Lung microvascular endothelial cell (primary cell): ENCODE data around the gene CGB5. TPM values are rescaled to one million over a fixed set of nuclear protein-coding genes. Genes with fewer than 3 reads are reported as not detected.
A peak's percentile ranks its signal among the peaks of the same experiment; 100 is the strongest.
"Not testable (repeated sequence)": the region's sequence is repeated elsewhere in the genome, so short reads cannot be mapped to it uniquely, and the experiment has no call there.

Source experiments
- DNase-seq, 2 donors: peaks; one replicate each; pipeline versions ENCODE4 v3.0.0 to v3.0.0-alpha.2; 2010; ENCODE audit warnings: low read depth in 2 of 2
- total RNA-seq: library from RNA; depleted of rRNA; stranded (reverse); fragments of >200 nt; gene quantifications from 2 replicates; pipeline ENCODE4 v1.2.1, GENCODE V29; 2014

The CGB5 gene
- total RNA-seq, 1 donor from 2014 or later = not detected

DNA sequence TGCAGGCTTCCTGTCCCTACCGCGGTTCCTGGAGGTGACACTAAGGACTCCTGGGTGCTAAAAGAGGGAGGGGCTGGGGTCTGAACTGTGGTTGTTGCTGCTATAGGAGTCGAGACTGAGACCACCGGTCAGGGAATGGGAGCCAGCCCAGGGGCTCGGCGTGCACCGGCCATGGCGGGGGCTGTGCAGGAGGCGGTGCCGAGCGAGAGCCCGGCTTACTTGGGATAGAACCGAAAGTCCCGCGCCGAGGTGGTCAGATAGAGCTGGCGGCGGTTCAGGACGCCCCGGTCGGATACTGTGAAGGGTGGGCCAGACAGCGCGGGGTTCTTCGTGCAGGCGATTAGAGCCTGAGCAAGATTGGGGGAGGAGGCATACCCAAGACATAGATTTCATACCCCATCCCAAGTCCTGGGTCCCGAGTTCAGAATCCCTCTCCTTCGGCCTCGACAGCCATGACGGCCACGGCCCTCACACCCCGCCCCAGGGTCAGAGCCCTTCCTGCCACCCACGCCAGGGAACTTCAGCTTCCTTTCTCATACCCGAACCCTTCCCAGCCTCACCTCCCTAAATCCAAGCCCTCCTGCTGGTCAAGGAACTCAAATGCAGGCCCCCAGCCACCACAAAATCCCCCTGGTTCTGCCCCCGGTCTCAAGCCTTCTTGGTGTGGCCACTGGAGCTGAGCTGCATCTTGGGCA is 13.4 kb downstream of the CGB5 start:
- not testable (repeated sequence) for DNase-seq

DNA sequence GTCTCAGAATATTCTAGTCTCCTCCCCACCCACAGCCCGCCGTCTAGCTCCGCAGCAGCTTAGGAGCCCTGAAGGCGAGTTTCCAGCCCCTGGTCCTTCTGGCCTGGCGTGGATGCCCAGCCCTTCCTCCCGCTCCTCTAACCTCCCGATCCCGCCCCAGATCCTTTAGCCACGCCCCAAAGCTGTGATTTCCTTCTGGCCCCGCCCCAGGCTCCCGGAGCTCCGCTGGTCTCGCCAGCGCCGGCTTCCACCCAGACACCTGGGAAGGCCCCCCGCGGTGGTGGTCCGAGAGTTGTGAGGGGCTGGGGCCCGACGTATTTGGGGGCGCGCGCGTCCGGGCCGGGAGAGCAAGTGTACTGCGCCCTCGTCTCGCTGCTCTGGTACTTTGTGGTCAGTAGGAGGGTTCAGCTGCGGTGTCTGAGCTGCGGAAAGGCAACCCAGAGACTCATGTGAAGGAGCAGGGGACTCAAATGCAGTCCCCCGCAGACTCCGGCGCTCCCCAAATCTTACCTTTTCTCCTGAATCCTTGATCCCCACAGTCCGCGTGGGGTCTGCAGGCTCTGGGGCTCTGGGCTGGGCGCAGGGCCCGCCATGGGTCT is 14.1 kb downstream of the CGB5 start, which contains the start of gene CGB7:
Gene CGB7, minus strand, starts transcription at position 114 of the 599 bp plus-strand sequence. CDS start 2,374 bp downstream, outside the sequence.
- peak; percentile 25 to 33 for DNase-seq

DNA sequence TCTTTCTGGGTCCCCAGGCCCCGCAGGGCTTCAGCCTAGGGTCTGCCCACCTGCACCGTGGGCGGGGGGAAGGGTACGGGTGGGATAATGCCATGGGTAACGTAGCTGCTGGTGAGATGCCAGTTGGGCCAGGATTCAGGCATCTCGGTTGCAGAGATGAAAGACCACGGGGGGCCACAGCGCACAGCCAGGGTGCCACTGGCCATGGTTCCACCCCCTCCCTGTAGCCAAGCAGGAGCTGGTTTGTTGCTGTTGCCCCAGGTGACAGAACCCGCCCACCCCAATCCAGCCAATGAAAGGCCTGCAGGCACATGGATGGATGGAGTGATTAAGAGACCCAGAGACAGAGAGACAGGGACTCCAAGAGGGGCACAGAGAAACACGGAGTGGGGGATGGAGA is 14.9 kb downstream of the CGB5 start:
- DNase-seq = peak in 1 of 2 donors; percentile 49

DNA sequence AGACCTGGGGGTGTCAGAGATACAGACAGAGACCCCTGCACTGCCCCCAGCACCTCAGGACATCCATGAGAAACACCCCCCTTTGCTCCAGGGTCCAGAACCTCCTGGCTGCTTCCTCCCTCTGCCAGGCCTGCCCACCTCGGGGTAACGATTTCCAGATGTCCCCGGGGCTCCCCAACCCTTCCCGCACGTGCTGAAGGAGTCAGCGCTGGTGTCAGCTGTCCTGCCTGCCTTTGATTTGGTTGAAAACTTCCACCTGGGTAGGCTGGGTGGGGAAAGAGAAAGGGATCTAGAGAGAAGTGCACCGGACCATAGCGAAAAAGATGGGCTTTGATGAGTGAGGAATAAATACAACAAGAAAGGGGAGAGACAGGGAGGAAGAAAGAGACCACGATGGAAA is 15.4 kb downstream of the CGB5 start:
- no peak for DNase-seq

DNA sequence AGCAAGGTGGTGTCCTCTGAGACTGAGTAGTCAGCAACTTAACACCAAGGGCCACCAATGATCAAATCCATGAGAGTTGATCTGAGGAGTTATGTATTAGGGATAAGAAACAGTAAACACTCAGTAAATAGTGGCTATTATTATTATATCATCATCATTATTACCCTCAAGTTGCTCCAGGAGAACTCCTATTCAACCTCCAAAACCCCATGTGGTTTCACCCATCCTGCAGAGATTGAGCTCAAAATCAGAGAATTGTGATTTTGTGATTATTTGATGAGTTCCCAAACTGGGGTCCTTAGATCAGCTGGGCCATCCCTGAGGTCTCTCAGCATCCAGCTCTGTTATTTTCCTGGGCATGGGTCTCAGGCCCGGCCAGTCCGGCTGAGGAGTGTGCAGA is 17.4 kb downstream of the CGB5 start:
- no peak for DNase-seq

DNA sequence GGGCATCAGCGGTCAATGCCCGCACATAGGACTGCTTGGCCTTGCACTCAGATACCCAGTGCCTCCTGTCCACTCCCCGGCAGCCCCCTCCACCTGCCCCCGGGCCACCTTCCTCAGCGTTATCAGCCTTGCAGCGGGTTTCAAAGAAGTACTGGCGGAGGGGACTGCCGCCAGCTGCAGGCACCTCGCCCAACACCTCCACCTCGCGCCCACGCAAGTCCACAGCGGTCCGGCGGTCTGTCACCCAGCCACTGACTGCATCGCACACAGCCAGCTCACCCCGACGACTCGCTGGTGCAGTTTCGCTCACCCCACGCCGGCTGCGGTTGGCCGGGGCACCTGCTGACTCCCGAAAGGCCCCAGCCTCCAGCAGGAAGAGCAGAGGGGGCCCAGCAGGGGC is 17.8 kb downstream of the CGB5 start:
- DNase-seq = no peak

DNA sequence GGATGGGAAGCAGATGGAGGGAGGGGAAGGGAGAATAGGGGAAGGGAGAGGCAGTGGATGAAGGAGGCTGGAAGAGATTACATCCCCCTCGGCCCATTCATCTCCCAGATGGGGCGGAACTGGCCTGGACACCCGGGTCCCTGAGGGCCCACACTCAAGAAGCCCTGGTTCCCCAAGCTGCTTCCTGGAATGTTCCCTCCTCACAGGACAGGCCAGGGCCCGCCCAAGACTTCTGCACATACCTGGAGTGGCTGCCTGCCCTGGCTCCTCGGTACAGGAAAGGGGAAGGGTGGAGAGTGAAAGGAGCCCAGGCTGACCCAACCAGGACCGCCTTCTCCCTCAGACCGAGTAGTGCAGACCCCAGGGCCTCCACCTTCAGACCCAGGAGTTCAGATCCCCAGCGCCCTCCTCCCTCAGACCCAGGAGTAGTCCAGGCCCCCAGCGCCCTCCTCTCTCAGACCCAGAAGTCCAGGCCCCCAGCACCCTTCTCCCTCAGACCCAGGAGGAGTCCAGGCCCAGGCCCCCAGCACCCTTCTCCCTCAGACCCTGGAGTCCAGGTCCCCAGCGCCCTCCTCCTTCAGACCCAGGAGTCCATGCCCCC is 20.5 kb downstream of the CGB5 start:
- DNase-seq = no peak

DNA sequence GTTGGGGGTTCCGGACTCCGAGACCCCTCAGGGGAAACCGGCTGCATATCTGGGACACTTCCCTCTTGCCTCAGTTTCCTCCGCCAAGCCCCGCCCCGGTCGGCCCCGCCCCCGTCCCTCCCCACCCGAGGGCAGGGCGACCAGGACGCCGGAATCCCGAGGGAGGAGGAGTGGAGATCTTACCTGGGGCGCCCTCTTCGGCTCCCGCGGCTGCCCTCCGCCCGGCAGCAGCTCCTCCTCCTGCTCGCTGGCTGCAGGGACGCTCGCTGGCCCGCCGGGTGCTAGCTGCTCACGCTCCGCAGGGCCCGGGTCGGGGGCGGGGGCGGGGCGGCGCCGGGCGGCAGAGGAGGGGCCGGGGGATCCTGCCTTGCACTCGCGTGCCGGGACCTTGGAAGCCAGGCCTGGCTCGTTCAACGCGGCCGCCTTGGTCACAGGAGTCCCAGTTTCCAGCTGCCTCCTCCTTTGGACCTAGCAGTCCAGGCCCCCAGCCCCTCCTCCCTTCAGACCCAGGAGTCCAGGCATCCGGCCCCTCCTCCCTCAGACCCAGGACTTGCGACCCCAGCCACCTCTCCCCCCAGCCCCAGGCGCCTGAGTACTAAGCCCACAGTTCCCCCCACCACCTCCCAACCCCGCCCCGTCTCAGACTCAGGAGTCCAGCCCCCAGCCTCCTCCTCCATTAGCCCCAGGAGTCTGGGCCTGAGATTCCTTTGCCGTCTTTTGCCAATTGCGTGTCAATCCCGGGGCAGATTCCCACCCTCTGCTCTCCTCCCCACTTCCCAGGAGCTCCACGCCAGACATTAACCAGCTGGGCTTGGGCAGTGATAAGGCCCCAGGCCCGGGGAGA is 21.3 kb downstream of the CGB5 start, which contains the start of gene NTF4:
Gene NTF4, minus strand, starts transcription at position 51 of the 844 bp plus-strand sequence. CDS start 2,821 bp downstream, outside the sequence.
- DNase-seq = no peak

DNA sequence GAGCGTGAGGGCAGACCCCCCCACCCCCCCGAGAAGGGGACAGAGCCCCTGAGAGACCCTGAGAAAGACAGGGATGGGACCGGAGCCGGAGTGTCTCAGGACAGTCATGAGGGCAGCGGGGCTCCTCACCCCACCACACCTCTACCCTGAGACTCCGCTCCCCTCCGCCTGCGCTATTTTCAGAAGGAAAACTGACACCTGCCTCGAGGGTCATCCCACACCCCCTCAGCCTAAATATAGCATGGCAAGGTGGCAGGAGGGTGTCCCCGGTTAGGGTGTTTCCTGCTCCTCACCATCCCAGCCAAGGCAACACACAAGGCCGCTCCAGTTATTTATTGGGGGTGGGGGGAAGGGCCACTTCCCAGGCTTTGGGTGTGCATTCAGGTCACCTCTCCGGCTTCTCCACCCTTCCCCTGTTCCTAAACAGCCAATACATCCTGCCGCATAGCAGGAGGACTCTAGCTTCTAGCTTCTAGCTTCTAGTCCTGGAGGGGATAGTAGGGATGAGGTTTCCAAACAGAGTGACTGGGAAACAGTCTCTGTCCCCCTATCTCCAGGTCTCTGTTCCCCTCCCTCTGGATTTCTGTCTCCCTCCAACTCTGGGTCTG is 22.4 kb downstream of the CGB5 start:
- DNase-seq = no peak

DNA sequence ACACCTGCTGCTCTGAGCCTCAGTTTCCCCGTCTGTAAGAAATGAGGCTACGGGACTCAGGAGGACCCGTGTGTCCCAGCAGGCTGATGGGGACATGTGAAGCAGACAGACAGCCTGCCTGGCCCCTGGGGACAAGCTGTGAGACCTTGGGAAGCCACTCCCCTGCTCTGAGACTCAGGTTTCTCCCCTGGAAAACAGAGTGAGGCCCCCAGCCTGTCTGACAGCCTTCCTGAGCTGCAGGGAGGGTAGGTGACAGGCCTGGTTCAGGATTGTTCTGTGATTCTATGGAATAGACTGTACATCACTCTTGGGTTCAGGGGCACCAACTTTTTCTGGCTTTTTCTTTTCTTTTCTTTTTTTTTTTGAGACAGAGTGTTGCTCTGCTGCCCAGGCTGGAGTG is 23.9 kb downstream of the CGB5 start:
- no peak for DNase-seq

DNA sequence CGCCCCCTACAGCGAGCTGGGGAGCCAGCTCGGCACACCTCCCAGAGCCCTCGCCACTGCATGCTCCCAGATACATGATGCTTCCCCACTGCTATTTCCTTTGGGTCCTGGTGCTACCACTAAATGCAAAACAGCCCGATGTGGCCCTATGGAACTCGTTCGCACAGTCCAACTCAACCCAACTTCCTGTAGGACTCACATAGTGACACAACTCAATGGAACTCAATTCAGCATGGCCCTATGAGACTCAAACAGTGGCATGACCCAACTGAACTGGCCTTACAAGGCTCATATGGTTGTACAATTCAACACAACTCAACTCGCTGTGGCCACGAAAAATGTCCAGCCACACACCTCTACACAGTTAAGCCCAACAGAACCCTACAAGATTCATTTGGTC is 25.4 kb downstream of the CGB5 start:
- DNase-seq = no peak

DNA sequence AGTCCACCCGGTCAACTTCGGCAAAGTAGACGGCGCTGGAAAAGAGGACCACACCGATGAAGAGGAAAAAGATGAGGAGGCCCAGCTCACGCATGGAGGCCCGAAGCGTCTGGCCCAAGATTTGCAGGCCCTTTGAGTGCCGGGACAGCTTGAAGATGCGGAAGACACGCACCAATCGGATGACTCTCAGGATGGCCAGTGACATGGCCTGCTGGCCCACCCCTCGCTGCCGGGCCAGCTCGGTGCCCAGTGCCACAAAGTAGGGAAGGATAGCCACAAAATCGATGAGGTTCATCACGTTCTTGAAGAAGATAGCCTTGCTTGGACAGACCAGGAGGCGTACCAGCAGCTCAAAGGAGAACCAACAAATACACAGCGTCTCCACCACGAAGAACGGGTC is 26.8 kb downstream of the CGB5 start:
- DNase-seq = no peak

DNA sequence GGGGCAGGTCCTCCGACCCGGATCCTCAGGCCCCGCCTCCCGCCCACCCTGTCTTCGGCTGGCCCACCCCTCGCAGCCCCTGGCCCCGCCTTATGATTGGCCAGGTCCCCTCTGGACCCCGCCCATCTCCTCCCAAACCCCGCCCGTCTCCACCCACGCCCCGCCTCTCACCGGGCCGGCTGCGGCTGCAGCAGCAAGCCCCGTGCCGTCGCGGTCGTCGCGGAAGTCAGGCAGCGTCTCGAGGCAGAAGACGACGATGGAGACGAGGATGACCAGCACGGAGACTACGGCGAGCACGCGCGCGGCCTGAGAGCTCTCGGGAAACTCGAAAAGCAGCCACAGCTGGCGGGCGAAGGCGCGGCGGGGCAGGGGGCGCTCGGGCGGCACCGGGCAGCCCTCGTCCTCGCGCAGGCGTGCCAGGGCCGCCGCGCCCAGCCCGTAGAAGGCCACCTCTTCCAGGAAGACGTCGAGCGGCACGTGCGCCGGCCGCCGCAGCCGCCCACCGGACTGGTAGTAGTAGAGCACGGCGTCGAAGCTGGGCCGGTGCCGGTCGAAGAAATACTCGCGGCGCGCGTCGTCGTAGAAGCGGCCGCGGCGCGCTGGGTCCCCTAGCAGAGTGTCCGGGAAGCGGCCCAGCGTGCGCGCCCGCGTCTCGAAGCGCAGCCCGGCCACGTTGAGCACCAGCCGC is 28.4 kb downstream of the CGB5 start:
- no peak for DNase-seq

DNA sequence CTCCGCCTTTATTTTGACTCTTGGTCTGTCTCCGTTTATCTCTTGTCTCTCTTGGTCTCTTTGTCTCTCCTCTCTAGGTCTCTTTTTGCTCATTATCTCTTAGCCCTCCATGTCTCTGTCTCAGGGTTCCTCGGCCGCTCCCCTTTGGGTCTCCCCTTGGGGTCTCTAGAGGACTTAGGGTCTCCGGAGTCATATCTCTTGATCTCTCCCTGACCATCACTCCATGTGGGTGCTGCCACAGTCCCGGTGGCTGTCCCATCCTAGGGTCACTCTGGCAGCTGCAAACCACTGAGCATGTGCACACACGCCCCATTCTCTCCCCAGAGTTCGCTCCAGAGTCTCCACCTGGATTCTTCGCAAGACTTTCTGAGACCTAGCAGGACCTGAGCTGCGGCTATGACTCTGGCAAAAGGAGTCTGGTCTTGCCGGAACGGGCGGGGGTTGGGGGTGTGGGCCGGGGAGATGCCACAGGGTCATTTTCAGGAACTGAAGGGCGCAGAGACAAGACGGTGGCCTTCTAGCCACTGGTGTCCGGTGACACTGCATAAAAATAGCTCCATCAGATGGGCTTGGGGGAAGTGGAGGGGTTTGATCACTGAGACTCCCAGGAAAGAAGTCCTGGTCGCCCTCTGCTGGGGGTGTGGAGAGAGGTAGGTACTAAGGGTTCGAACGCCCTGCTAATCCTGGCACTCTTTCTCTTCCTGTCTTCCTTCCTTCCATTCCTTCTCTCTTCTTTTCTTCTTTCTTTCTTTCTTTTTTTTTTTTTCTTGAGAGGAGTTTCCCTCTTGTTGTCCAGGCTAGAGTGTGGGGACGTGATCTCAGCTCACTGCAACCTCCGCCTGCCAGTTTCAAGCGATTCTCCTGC is 30.1 kb downstream of the CGB5 start:
- DNase-seq = no peak

DNA sequence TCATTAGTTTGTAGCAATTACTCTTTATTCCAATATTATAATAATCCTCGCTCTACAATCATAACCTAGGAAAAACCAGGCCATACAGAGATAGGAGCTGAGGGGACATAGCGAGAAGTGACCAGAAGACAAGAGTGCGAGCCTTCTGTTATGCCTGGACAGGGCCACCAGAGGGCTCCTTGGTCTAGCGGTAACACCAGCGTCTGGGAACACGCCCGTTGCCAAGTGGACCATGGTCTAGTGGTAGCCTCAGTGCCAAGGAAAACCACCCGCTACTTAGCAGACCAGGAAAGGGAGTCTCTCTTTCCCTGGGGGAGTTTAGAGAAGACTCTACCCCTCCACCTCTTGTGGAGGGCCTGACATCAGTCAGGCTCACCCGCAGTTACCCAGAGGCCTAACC is 31.2 kb downstream of the CGB5 start:
- peak; percentile 67 to 69 for DNase-seq

DNA sequence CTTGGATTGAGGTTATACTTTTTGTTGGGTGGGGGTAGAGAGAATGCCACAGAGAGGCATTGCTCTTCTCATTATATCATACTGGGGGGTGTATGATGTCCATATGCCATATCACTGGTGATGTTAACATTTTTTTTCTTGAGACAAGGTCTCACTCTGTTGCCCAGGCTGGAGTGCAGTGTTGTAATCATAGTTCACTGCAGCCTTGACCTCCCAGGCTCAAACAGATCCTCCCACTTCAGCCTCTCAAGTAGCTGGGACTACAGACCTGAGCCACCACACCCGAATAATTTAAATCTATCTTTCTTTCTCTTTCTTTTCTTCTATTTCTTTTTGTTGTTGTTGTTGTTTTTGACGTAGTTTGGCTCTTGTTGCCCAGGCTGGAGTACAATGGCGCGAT is 36.7 kb downstream of the CGB5 start:
- no peak for DNase-seq

DNA sequence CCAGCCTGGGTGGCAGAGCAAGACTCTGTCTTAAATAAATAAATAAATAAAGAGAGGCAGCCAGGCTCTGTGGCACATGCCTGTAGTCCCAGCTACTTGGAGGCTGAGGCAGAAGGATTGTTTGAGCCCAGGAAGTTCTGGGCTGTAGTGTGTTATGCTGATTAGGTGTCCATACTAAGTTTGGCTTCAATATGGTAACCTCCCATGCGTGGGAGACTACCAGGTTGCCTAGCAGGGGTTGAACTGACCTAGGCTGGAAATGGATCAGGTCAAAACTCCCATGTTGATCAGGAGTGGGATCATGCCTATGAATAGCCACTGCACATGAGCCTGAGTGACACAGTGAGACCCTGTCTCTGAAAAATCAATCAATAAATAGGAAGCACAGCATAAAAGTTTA is 37.6 kb downstream of the CGB5 start:
- no peak for DNase-seq

DNA sequence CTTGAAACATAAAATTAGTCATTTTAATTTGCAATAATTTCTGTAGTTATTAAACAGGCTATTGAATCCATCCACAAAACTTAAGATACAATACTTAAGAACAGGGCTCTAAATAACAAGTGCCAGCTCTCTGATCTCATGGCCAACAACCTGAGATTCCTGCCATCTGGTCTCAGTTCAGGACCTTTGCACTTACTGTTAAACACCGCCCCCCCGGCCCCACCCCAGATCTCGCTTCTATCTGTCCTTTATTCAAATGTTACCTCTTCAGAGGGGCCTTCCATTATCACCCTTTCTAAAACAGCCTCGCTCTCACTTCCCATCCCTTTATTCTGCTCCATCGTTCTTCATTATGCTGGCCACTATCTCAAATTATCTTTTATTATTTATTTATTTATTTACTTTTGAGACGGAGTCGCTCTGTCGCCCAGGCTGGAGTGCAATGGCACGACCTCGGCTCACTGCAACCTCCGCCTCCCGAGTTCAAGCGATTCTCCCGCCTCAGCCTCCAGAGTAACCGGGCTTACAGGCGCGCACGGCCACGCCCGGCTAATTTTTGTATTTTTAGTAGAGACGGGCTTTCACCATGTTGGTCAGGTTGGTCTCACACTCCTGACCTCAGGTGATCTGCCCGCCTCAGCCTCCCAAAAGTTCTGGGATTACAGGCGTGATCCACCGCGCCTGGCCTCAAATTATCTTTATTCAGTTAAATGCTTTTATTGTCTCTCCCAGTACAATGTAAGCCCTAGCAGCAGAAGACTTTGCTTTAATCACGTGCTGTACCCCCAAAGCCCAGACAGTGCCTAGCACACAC is 40.8 kb downstream of the CGB5 start:
- DNase-seq = no peak
